K562 (cell line): ENCODE measurements around the gene MAP7D1. TPM values are rescaled to one million over a fixed set of nuclear protein-coding genes. Genes with fewer than 3 reads are reported as not detected.
A peak's percentile ranks its signal among the peaks of the same experiment; 100 is the strongest.

Source experiments
- ETV1 ChIP-seq: fragments of 450-650 bp; conservative IDR thresholded peaks from 2 replicates; pipeline ENCODE4 v1.6.1; 2016; ENCODE audit warnings: missing genetic modification characterization, control low read depth, low read depth, missing compliant biosample characterization
- JUND ChIP-seq, 2 experiments: IDR thresholded peaks; 2 replicates in 1 of 2; 3 replicates in 1 of 2; pipeline ENCODE4 v1.6.1; 2011; ENCODE audit warnings: borderline replicate concordance in 2 of 2, low read depth in 2 of 2, low read length in 2 of 2, improper control_type of control experiment in 1 of 2, missing biosample characterization in 1 of 2, missing genetic modification characterization in 1 of 2, missing genetic modification reagents in 1 of 2
- KDM1A ChIP-seq, 2 experiments: fragments of 450-650 bp; IDR thresholded peaks; 2 replicates each; pipeline ENCODE4 v1.6.1; 2016; ENCODE audit warnings: mild to moderate bottlenecking in 2 of 2
- RBFOX2 ChIP-seq: fragments of 200-400 bp; formaldehyde crosslinking; IDR thresholded peaks from 2 replicates; pipeline ENCODE4 v1.6.1; 2017; ENCODE audit warnings: low read depth, mild to moderate bottlenecking, low read length, moderate library complexity
- RFX7 ChIP-seq: fragments of 250-450 bp; sonication (Bioruptor Pico); IDR thresholded peaks from 2 replicates; pipeline ENCODE4 v1.5.1; 2021; ENCODE audit warnings: mild to moderate bottlenecking
- SIN3A ChIP-seq, 2 experiments: fragments of 150-350 bp in 1 of 2; IDR thresholded peaks; 2 replicates each; pipeline ENCODE4 v1.6.1; 2011 to 2016; ENCODE audit warnings: borderline replicate concordance in 2 of 2, low read depth in 2 of 2, low read length in 2 of 2, mild to moderate bottlenecking in 2 of 2, moderate library complexity in 2 of 2; ENCODE audit not compliant: control insufficient read depth in 1 of 2
- SMAD1 ChIP-seq: fragments of 150-350 bp; IDR thresholded peaks from 2 replicates; pipeline ENCODE4 v1.6.1; 2014; ENCODE audit warnings: low read length, low read depth; ENCODE audit not compliant: partially characterized antibody
- TCF7 ChIP-seq: sonication (generic); IDR thresholded peaks from 2 replicates; pipeline ENCODE4 v1.6.1; 2016; ENCODE audit warnings: antibody characterized with exemption, borderline replicate concordance
- ZC3H4 ChIP-seq: sonication (generic); formaldehyde crosslinking; IDR thresholded peaks from 2 replicates; pipeline ENCODE4 v1.9.0; 2021; ENCODE audit warnings: missing genetic modification reagents, borderline replicate concordance
- ZNF24 ChIP-seq: fragments of 450-650 bp; IDR thresholded peaks from 2 replicates; pipeline ENCODE4 v1.6.1; 2016
- ZNF274 ChIP-seq: IDR thresholded peaks from 2 replicates; pipeline ENCODE4 v1.6.1; 2011; ENCODE audit warnings: low read depth, mild to moderate bottlenecking, low read length, moderate library complexity, borderline replicate concordance
- polyA plus RNA-seq, 8 experiments: library from polyadenylated mRNA; depleted of rRNA in 4 of 8; stranded (reverse) in 5 of 8; unstranded in 3 of 8; fragments of >200 nt; fragmentation: Nextera tagmentation in 2 of 8; fragmentation: Illumina TruSeq in 1 of 8; extraction: Ambion mirVana in 2 of 8; extraction: Trizol in 1 of 8; gene quantifications; 2 replicates each; pipeline versions ENCODE4 v1.2.1 to v1.2.3, GENCODE V29; 2011 to 2014; ENCODE audit warnings: inconsistent platforms in 1 of 8, missing spikeins in 1 of 8
- total RNA-seq, 7 experiments: library from RNA; depleted of rRNA in 6 of 7; stranded (reverse); fragments of >200 nt in 6 of 7; fragmentation: Illumina TruSeq in 2 of 7; extraction: Trizol in 2 of 7; gene quantifications; 2 replicates each; pipeline versions ENCODE4 v1.2.1 to v1.2.3, GENCODE V29; 2011 to 2021; ENCODE audit warnings: low replicate concordance in 1 of 7
- TF ChIP-seq, protein P1 (sequence below): fragments of 250-450 bp; sonication (Bioruptor Pico); IDR thresholded peaks from 2 replicates; pipeline ENCODE4 v1.8.0; 2022; ENCODE audit warnings: moderate library complexity, mild to moderate bottlenecking, inconsistent platforms
- TF ChIP-seq, protein P2 (sequence below): IDR thresholded peaks from 2 replicates; pipeline ENCODE4 v1.6.1; 2014; ENCODE audit warnings: antibody characterized with exemption
- TF ChIP-seq, protein P3 (sequence below): fragments of 450-650 bp; formaldehyde crosslinking; IDR thresholded peaks from 2 replicates; pipeline ENCODE4 v1.4.0; 2022; ENCODE audit warnings: mild to moderate bottlenecking, moderate library complexity
- TF ChIP-seq, protein P4 (sequence below), 3 experiments: fragments of 200-800 bp in 1 of 3; sonication (Bioruptor generic) in 1 of 3; sonication (generic) in 1 of 3; formaldehyde crosslinking in 1 of 3; IDR thresholded peaks; 2 replicates each; pipeline versions ENCODE4 v1.6.1 to v1.8.0; 2016 to 2022; ENCODE audit warnings: mild to moderate bottlenecking in 2 of 3, missing compliant biosample characterization in 2 of 3, missing genetic modification characterization in 2 of 3, missing genetic modification reagents in 1 of 3

Gene MAP7D1
- total and polyA plus RNA-seq, 9 of the 15 experiments (the other 6 are each of a cell fraction or from before 2014, with no cell fraction given) = 3.6 to 108 (median 34.5) TPM

DNA sequence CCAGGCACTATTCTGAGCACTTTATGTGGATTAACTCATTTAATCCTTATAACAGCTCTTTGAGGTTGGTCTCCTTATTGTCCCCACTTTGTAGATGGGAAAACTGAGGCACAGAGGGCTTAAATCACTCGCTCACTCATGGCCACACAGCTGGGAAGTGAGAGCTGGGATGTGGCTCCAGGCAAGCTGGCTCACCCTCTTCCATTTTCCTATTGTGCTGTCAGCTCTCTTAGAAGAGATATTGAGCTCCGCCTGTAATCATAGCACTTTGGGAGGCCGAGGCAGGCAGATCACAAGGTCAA lies 27.1 kb upstream of the MAP7D1 start (continued):
- TF ChIP-seq, protein P1, sequence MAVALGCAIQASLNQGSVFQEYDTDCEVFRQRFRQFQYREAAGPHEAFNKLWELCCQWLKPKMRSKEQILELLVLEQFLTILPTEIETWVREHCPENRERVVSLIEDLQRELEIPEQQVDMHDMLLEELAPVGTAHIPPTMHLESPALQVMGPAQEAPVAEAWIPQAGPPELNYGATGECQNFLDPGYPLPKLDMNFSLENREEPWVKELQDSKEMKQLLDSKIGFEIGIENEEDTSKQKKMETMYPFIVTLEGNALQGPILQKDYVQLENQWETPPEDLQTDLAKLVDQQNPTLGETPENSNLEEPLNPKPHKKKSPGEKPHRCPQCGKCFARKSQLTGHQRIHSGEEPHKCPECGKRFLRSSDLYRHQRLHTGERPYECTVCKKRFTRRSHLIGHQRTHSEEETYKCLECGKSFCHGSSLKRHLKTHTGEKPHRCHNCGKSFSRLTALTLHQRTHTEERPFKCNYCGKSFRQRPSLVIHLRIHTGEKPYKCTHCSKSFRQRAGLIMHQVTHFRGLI (CRISPR knock-in tag) = no peak
- TF ChIP-seq KDM1A (IDR thresholded peaks at IDR 0.05) (peak; percentile 74 to 83), ZNF24 (peak; percentile 11; the same call in 1 of the 2 replicates), TCF7 (no peak), ETV1 (no peak), JUND (IDR thresholded peaks at IDR 0.05; ENCODE audit: borderline replicate concordance, low read depth, low read length) (no peak), JUND (tag; IDR thresholded peaks at IDR 0.05; ENCODE audit: borderline replicate concordance, low read depth, low read length) (no peak), ZNF274 (no peak), RBFOX2 (no peak), SMAD1 (no peak), RFX7 (CRISPR knock-in tag) (no peak), SIN3A (IDR thresholded peaks at IDR 0.05; ENCODE audit: borderline replicate concordance in 2 of 2, control insufficient read depth in 1 of 2, low read depth in 2 of 2, low read length in 2 of 2) (no peak), ZC3H4 (no peak)
- TF ChIP-seq, protein P2, sequence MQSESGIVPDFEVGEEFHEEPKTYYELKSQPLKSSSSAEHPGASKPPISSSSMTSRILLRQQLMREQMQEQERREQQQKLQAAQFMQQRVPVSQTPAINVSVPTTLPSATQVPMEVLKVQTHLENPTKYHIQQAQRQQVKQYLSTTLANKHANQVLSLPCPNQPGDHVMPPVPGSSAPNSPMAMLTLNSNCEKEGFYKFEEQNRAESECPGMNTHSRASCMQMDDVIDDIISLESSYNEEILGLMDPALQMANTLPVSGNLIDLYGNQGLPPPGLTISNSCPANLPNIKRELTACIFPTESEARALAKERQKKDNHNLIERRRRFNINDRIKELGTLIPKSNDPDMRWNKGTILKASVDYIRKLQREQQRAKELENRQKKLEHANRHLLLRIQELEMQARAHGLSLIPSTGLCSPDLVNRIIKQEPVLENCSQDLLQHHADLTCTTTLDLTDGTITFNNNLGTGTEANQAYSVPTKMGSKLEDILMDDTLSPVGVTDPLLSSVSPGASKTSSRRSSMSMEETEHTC = no peak
- TF ChIP-seq, protein P3, sequence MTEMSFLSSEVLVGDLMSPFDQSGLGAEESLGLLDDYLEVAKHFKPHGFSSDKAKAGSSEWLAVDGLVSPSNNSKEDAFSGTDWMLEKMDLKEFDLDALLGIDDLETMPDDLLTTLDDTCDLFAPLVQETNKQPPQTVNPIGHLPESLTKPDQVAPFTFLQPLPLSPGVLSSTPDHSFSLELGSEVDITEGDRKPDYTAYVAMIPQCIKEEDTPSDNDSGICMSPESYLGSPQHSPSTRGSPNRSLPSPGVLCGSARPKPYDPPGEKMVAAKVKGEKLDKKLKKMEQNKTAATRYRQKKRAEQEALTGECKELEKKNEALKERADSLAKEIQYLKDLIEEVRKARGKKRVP (CRISPR knock-in tag) = no peak
- TF ChIP-seq, protein P4, sequence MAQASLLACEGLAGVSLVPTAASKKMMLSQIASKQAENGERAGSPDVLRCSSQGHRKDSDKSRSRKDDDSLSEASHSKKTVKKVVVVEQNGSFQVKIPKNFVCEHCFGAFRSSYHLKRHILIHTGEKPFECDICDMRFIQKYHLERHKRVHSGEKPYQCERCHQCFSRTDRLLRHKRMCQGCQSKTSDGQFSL (CRISPR knock-in tag; IDR thresholded peaks at IDR 0.05) = no peak
- TF ChIP-seq, protein P4 (tag; IDR thresholded peaks at IDR 0.05) = no peak
